ENCODE data around the gene PRKD1.

Gene PRKD1

GRCh38 chr14:29861996-29862395 lies 65.7 kb downstream of the PRKD1 start:
- TF ChIP-seq TEAD4 (IDR thresholded peaks at IDR 0.05) (no peak), RAD21 (IDR thresholded peaks at IDR 0.05; ENCODE audit: low read depth) (no peak), YY1 (IDR thresholded peaks at IDR 0.05; ENCODE audit: low read depth) (no peak), EP300 (IDR thresholded peaks at IDR 0.05; ENCODE audit: borderline replicate concordance) (no peak), USF1 (IDR thresholded peaks at IDR 0.05) (no peak), TCF12 (IDR thresholded peaks at IDR 0.05; ENCODE audit: low read depth) (no peak), CEBPB (IDR thresholded peaks at IDR 0.05) (no peak), MAX (IDR thresholded peaks at IDR 0.05) (no peak), FOXM1 (IDR thresholded peaks at IDR 0.05; ENCODE audit: borderline replicate concordance, low read depth) (no peak), CREB1 (IDR thresholded peaks at IDR 0.05; ENCODE audit: low read depth) (no peak), NFIC (IDR thresholded peaks at IDR 0.05) (no peak), ZBTB7A (IDR thresholded peaks at IDR 0.05; ENCODE audit: low read depth) (no peak), EGR1 (IDR thresholded peaks at IDR 0.05) (no peak), REST (IDR thresholded peaks at IDR 0.05; ENCODE audit: low read depth) (no peak), TAF1 (IDR thresholded peaks at IDR 0.05; ENCODE audit: low read depth) (no peak)

- TF ChIP-seq RAD21 (IDR thresholded peaks at IDR 0.05; ENCODE audit: low read depth) = no peak
- TF ChIP-seq TEAD4 (IDR thresholded peaks at IDR 0.05) = no peak
- no peak for TF ChIP-seq MAX (IDR thresholded peaks at IDR 0.05)
- TF ChIP-seq CREB1 (IDR thresholded peaks at IDR 0.05; ENCODE audit: low read depth) = no peak
- TF ChIP-seq FOXM1 (IDR thresholded peaks at IDR 0.05; ENCODE audit: borderline replicate concordance, low read depth) = no peak
- no peak for TF ChIP-seq ZBTB7A (IDR thresholded peaks at IDR 0.05; ENCODE audit: low read depth)
- TF ChIP-seq CEBPB (IDR thresholded peaks at IDR 0.05) = no peak
- TF ChIP-seq YY1 (IDR thresholded peaks at IDR 0.05; ENCODE audit: low read depth) = no peak
- TF ChIP-seq USF1 (IDR thresholded peaks at IDR 0.05) = no peak
- no peak for TF ChIP-seq TAF1 (IDR thresholded peaks at IDR 0.05; ENCODE audit: low read depth)
- TF ChIP-seq EP300 (IDR thresholded peaks at IDR 0.05; ENCODE audit: borderline replicate concordance) = no peak
- no peak for TF ChIP-seq REST (IDR thresholded peaks at IDR 0.05; ENCODE audit: low read depth)
- no peak for TF ChIP-seq TCF12 (IDR thresholded peaks at IDR 0.05; ENCODE audit: low read depth)
- no peak for TF ChIP-seq NFIC (IDR thresholded peaks at IDR 0.05)
- TF ChIP-seq EGR1 (IDR thresholded peaks at IDR 0.05) = no peak
These were observed 69.3 kb downstream of the PRKD1 start for GRCh38 chr14:29858299-29858698.

GRCh38 chr14:29857551-29857950 lies 70.1 kb downstream of the PRKD1 start:
- TF ChIP-seq REST (IDR thresholded peaks at IDR 0.05; ENCODE audit: low read depth) = no peak
- TF ChIP-seq ZBTB7A (IDR thresholded peaks at IDR 0.05; ENCODE audit: low read depth) = no peak
- no peak for TF ChIP-seq YY1 (IDR thresholded peaks at IDR 0.05; ENCODE audit: low read depth)
- TF ChIP-seq TEAD4 (IDR thresholded peaks at IDR 0.05) = no peak
- no peak for TF ChIP-seq TCF12 (IDR thresholded peaks at IDR 0.05; ENCODE audit: low read depth)
- TF ChIP-seq EGR1 (IDR thresholded peaks at IDR 0.05) = no peak
- TF ChIP-seq TAF1 (IDR thresholded peaks at IDR 0.05; ENCODE audit: low read depth) = no peak
- TF ChIP-seq RAD21 (IDR thresholded peaks at IDR 0.05; ENCODE audit: low read depth) = no peak
- TF ChIP-seq FOXM1 (IDR thresholded peaks at IDR 0.05; ENCODE audit: borderline replicate concordance, low read depth) = no peak
- no peak for TF ChIP-seq USF1 (IDR thresholded peaks at IDR 0.05)
- TF ChIP-seq EP300 (IDR thresholded peaks at IDR 0.05; ENCODE audit: borderline replicate concordance) = no peak
- no peak for TF ChIP-seq CEBPB (IDR thresholded peaks at IDR 0.05)
- no peak for TF ChIP-seq CREB1 (IDR thresholded peaks at IDR 0.05; ENCODE audit: low read depth)
- TF ChIP-seq NFIC (IDR thresholded peaks at IDR 0.05) = no peak
- TF ChIP-seq MAX (IDR thresholded peaks at IDR 0.05) = no peak

All from Ishikawa (cell line).